ENCODE measurements around the gene MED27.

GRCh38 chr9:131885144-131885609 lies 194.5 kb downstream of the MED27 start:
- TF ChIP-seq CTCF (IDR thresholded peaks at IDR 0.05) (no peak), POLR2A (IDR thresholded peaks at IDR 0.05) (no peak), POLR2AphosphoS5 (IDR thresholded peaks at IDR 0.05) (no peak)
